Endometrial microvascular endothelial cells (primary cell): ENCODE data around the gene MVB12A. TPM values are rescaled to one million over a fixed set of nuclear protein-coding genes. Genes with fewer than 3 reads are reported as not detected.

ENCODE experiments used
- in situ Hi-C: cut with HindIII; loops from 2 replicates; pipeline ENCODE4 v1.10.0; 2017; ENCODE audit warnings: low sequenced_read_pairs, low pct_unique_long_range_greater_than_20kb; ENCODE audit errors: inconsistent ontology term
- total RNA-seq: library from RNA; depleted of rRNA; stranded (reverse); fragments of >200 nt; gene quantifications from one replicate; pipeline ENCODE4 v1.2.3, GENCODE V29; 2015; ENCODE audit errors: inconsistent ontology term

The MVB12A gene
- total RNA-seq: 88.0 TPM

DNA sequence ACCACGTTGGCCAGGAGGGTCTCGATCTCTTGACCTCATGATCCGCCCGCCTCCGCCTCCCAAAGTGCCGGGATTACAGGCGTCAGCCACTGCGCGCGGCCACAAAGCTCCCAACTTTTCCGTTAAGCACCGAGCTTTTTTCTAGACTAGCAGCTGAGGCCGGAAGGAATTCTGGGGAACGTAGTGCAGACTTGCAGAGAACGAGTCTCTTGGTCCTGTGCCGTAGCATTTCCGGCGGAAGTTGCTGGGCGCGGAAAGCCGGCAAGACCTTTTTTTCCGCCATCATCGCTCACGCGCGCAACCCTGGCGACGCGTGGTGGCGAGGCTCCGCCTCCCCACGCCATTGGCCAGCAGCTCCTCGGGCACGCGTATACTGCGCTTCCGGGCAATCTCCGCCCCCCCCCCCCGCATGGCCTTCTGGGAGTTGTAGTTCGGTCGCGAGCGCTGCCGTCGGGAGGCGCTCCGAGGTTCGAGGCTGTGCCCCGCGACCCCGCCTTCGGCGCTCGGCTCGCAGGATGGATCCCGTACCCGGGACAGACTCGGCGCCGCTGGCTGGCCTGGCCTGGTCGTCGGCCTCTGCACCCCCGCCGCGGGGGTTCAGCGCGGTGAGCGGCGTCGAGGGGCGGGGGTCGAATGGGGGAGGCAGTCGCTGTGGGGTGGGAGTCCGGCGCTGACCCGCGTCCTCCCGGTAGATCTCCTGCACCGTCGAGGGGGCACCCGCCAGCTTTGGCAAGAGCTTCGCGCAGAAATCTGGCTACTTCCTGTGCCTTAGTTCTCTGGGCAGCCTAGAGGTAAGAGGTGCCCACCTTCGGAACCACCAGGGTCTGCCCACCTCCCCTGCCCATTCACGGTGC is at the start of gene MVB12A:
TSS of gene MVB12A (plus strand) at position 427 of the 854 bp plus-strand sequence. CDS start at position 516, 89 bp downstream.
- in situ Hi-C loops: no loop called here

- in situ Hi-C loops: no loop called here
These were observed 42.8 kb upstream of the MVB12A start, which contains the start of gene PLVAP for GRCh38 chr19:17376935-17377600. Gene PLVAP (minus strand): TSS chr19:17377342. CDS start chr19:17377288, 54 bp downstream.

DNA sequence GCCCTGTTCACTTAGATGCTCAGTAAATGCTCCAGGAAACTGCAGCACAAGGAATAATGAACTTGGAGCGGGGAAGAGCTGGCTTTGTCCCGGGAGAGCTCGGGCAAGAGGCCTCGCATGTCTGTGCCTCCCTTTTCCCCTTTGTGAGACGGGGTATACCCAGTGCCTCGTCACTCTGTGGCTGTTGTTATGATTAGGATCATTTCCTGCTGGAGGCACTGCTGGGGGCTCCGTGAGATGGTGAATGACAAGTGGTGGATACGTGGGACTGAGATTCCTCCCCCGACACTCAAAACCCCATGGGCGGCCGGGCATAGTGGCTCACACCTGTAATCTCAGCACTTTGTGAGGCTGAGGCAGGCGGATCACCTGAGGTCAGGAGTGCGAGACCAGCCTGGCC is 41.6 kb upstream of the MVB12A start:
- in situ Hi-C loops: no loop called here

- in situ Hi-C loops: no loop called here
These were observed 40.6 kb upstream of the MVB12A start for GRCh38 chr19:17379221-17379631.

DNA sequence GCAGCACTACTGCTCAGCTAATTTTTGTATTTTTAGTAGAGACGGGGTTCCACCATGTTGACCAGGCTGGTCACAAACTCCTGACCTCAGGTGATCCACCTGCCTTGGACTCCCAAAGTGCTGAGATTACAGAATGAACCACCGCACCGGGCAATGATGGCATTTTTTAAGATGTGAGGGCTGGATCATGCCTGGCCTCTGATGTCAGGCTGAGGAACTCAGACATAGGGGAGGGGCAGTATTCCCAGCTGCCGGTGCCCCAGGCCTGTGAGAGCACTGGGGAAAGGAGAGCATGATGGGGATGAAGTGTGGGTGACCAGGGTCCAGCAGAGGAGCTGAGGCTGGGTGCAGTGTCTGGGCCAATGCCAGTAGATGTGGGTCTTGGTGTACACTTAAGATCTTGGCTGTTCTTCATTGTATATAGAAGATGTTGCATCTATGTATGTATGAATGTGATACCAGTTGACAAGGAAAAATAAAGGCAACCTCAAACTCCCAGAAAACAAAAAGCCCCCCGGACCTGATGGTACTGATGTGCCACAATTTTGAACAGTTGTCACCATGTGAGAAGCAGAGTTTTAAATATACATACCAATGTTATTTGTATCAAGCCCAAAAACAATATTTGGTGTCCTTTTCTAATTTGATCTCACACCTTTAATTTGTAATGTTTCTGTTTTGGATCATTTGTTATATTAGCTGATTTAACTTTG is 39.3 kb upstream of the MVB12A start:
- in situ Hi-C loops: no loop called here

DNA sequence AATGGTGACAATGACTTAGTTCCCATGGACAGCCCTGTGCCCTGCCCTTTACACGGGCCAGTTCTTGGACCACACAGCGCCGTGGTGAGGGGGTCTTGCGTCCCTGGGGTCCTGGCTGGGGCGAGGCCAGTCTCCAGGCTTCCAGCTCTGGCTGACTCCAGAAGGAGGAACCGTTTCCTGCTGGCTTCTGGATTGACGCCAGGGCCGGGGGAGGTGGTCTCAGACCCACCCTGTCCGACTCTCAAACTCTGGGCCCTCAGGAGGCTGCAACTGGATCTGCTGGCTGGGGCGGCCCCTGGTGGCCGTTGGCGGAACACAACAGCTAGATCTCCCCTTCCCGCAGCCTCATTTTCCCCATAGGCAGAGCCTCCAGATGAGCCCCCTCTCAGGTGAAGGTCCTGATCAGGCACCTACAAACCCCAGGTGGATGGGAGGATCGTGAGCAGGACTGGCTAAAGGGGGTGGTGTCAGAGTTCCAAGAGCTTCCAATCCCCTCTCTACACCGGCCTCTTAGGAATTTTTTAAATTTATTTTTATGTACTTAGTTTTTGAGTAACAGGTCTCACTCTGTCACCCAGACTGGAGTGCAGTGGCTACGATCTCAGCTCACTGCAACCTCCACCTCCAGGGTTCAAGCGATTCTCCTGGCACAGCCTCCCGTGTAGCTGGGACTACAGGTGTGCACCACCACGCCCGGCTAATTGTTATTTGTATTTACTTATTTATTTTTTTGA is 33.8 kb upstream of the MVB12A start:
- in situ Hi-C loops: no loop called here

- in situ Hi-C loops: no loop called here
These were observed 30.6 kb upstream of the MVB12A start for GRCh38 chr19:17389288-17389687.

GRCh38 chr19:17389957-17390664 is 29.7 kb upstream of the MVB12A start:
- in situ Hi-C loops: no loop called here

GRCh38 chr19:17390665-17391370 is 29.0 kb upstream of the MVB12A start:
- in situ Hi-C loops: no loop called here

- in situ Hi-C loops: no loop called here
These were observed 28.3 kb upstream of the MVB12A start for GRCh38 chr19:17391371-17392151.

DNA sequence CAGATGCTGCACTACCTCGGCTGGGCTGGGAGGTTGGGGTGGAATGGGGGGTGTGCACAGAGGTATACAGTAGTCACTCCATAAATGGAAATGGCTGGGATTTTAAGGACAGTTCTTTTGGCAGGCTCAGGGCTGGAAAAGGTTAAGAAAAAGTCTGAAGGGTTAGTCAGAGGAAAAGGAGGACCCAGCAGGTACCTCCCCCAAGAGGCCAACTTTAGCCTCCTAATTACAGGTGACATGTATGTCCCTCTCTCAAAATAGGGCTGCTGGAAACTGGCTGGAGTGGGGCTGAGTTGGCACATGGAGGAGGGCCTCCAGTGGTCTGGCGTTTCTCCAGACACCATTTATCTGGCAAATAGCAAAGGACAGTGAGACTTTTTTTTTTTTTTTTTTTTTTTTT is 26.8 kb upstream of the MVB12A start:
- in situ Hi-C loops: no loop called here

DNA sequence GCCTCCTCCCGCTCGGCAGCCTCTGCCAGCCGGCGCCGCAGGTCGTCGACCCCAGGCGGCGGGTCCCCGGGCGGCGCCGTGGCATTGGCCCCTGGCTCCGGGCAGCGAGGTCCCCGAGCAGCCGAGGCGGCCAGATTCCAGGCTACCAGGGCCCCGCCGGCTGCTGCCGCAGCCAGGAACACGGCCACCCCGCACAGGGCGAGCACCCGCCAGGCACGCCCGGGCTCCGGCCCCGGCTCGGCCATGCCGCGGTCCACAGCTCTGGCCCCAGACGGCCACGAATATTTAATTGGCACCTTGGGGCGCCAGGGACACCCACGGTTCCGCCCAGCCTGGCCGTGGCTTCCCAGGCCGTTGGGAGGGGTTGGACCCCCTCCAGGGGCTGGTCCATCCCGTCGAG is 25.9 kb upstream of the MVB12A start, which contains the start of gene CCDC194:
TSS of gene CCDC194 (minus strand) at position 283 of the 400 bp plus-strand sequence. CDS start at position 245, 38 bp downstream.
- in situ Hi-C loops: no loop called here

GRCh38 chr19:17394891-17395415 is 24.9 kb upstream of the MVB12A start:
- in situ Hi-C loops: no loop called here

DNA sequence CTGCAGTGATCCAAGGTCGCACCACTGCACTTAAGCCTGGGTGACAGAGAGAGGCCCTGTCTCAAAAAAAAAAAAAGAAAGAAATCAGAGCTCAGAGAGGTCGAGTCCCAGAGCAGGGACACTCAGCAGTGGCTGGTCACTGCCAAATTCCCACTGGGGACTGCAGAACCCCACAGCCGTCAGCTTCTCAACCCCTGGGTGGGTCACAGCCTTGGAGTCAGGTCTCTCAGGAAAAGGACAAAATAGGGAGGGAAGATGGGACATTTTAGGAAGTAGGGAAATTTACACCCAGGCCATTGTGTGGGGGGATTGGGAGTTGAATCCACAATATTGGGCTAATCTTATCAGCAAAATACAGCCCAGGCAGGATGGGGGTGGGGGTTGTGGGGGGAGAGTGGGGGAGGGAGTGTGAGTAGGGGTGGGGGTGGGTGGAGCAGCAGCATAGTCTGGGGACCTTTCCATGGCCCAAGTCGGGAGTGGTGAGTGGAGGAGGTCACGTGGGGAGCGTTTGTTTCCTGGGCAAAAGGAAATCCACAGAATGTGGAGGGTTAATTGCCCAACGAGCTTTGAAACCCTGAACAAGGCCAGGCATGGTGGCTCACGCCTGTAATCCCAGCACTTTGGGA is 20.8 kb upstream of the MVB12A start:
- in situ Hi-C loops: no loop called here

DNA sequence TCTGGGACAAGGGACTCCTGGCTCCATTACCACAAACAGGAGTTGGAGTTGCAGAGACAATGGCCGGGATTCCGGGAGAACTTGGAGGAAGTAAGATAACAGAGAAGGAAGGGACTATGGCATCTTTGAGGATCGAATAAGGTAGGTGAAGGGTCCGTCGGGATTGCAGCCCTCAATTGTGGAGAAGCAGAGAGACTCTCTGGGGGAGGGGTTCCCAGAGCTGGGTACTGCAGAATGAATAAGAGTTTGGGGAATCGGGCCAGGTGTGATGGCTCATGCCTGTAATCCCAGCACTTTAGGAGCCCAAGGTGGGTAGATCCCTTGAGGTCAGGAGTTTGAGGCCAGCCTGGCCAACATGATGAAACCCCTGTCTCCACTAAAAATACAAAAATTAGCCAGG is 18.2 kb upstream of the MVB12A start:
- in situ Hi-C loops: no loop called here
